Mesothelial cell of epicardium (in vitro differentiated cells): ENCODE results near the gene OBP2A. TPM values are rescaled to one million over a fixed set of nuclear protein-coding genes. Genes with fewer than 3 reads are reported as not detected.
"Not testable (repeated sequence)": the region's sequence is repeated elsewhere in the genome, so short reads cannot be mapped to it uniquely, and the experiment has no call there.

ENCODE experiments used
- DNase-seq, 2 experiments: peaks; one replicate each; pipeline ENCODE4 v3.0.0; 2021; ENCODE audit warnings: low spot score in 2 of 2; ENCODE audit not compliant: unreplicated experiment in 2 of 2
- H3K27ac Mint-ChIP-seq: 2 replicates; pipeline ENCODE4 v1.8.0; 2021; ENCODE audit warnings: mixed read lengths
- H3K27me3 Mint-ChIP-seq: 2 replicates; pipeline ENCODE4 v1.8.0; 2021; ENCODE audit warnings: low read depth, mixed read lengths
- H3K36me3 Mint-ChIP-seq: 2 replicates; pipeline ENCODE4 v1.8.0; 2021; ENCODE audit warnings: mixed read lengths
- H3K4me1 Mint-ChIP-seq: 2 replicates; pipeline ENCODE4 v1.8.0; 2021; ENCODE audit warnings: mixed read lengths
- H3K4me3 Mint-ChIP-seq: 2 replicates; pipeline ENCODE4 v1.8.0; 2021; ENCODE audit warnings: mild to moderate bottlenecking, moderate library complexity, mixed read lengths
- H3K9me3 Mint-ChIP-seq: 2 replicates; pipeline ENCODE4 v1.8.0; 2021; ENCODE audit warnings: mixed read lengths
- total RNA-seq: library from RNA; stranded (reverse); gene quantifications from 3 replicates; pipeline ENCODE4 v1.2.1, GENCODE V29; 2021
- TF ChIP-seq, protein P1 (sequence below): fragments of 200-600 bp; sonication (generic); IDR thresholded peaks from one replicate; pipeline ENCODE4 v1.5.0; 2021; ENCODE audit warnings: antibody characterized with exemption; ENCODE audit not compliant: unreplicated experiment

Gene OBP2A
- total RNA-seq, 1 donor from 2014 or later: not detected

DNA sequence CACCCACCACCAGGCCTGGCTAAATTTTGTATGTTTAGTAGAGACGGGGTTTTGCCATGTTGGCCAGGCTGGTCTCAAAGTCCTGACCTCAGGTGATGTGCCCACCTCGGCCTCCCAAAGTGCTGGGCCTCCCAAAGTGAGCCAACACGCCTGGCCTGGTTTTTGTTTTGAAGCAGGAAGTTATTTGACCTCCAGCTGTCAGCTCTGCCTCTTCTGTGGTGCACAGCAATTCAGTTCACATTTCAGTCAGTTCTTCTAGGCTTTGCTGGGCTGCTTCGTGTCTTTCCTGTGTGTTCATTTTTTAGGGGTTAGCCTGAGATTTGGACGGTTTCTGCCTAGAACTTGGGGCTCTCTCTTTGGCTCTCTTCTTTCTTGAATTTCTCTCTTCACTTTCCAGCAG lies 15.8 kb upstream of the OBP2A start:
- TF ChIP-seq, protein P1, sequence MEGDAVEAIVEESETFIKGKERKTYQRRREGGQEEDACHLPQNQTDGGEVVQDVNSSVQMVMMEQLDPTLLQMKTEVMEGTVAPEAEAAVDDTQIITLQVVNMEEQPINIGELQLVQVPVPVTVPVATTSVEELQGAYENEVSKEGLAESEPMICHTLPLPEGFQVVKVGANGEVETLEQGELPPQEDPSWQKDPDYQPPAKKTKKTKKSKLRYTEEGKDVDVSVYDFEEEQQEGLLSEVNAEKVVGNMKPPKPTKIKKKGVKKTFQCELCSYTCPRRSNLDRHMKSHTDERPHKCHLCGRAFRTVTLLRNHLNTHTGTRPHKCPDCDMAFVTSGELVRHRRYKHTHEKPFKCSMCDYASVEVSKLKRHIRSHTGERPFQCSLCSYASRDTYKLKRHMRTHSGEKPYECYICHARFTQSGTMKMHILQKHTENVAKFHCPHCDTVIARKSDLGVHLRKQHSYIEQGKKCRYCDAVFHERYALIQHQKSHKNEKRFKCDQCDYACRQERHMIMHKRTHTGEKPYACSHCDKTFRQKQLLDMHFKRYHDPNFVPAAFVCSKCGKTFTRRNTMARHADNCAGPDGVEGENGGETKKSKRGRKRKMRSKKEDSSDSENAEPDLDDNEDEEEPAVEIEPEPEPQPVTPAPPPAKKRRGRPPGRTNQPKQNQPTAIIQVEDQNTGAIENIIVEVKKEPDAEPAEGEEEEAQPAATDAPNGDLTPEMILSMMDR: no peak
- H3K27ac Mint-ChIP-seq: no peak overlapping the region
- H3K27me3 Mint-ChIP-seq: no peaks in the 10 kb centered on the region
- DNase-seq: no peak
- H3K4me1 Mint-ChIP-seq: peaks cover 5% of the 10 kb centered on the region
- H3K36me3 Mint-ChIP-seq: no peaks in the 10 kb centered on the region
- H3K9me3 Mint-ChIP-seq: peaks cover 13% of the 10 kb centered on the region
- H3K4me3 Mint-ChIP-seq: no peak overlapping the region

DNA sequence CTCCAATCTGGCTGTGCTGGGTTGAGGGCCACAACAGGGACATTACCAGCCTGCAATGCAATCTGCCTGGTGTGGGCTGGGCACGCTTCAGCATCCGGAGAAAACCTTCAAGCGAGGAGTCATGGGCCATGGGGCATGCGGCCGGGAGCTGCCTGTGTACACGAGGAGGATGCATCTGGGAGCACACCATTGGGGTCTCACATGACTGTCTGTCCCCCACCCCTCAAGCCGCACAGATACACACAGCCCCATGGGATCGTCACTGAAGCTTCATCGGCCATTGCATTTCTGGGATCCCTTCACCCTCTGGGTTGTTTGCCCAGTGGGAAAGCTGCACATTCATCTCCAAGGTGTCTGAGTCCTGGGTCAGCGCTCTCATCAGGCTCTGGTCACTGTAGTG lies 14.8 kb upstream of the OBP2A start:
- Mint-ChIP-seq H3K27me3 (no peaks in the 10 kb centered on the region), H3K4me1 (peaks cover 7% of the 10 kb centered on the region), H3K36me3 (no peaks in the 10 kb centered on the region), H3K9me3 (peaks cover 13% of the 10 kb centered on the region), H3K4me3 (no peak overlapping the region), H3K27ac (no peak overlapping the region)
- no peak for DNase-seq
- TF ChIP-seq, protein P1: no peak

DNA sequence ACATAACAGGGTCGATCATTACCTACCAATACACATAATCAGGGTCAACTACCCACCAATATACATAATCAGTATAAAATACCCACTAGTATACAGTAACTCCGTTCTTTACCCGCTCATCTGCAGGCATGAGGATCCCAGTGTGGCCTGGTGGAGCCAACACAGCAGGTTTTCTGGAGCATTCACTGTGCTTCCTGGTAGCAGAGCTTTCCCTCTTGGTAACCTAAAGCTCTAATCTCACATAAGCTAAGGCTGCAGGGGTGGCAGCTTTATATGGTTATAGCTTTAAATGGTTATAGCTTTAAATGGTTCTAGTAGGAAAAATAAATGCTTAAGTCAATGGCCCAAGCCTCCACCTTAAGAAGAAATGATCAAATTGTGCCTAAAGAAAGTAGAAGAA lies 12.8 kb upstream of the OBP2A start:
- peak in 1 of 2 experiments; percentile 24 for DNase-seq
- TF ChIP-seq, protein P1: no peak
- peaks cover 13% of the 10 kb centered on the region for H3K9me3 Mint-ChIP-seq
- H3K4me3 Mint-ChIP-seq: no peak overlapping the region
- no peaks in the 10 kb centered on the region for H3K27me3 Mint-ChIP-seq
- peaks cover 10% of the 10 kb centered on the region for H3K4me1 Mint-ChIP-seq
- H3K27ac Mint-ChIP-seq: no peak overlapping the region
- H3K36me3 Mint-ChIP-seq: no peaks in the 10 kb centered on the region

DNA sequence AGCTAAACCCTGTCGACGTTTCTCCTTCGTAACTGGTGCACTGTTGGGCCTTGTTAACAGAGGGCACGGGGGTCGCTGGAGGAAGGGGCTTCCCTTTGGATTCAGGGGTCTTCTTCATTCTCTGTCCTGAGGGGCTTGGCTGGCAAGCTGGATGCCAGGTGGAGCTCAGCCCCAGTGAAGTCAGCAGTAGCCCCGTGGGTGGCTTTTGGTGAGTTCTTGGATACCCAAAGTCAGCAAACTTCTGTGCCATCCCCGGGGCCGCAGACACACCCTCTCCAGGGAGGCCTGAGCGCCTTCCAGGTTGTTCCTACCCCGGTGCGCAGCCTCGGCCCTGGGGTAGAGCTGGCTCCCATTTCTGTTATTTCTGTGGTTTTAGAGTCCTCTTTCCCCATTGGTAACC lies 12.3 kb upstream of the OBP2A start:
- Mint-ChIP-seq H3K4me1 (peaks cover 10% of the 10 kb centered on the region), H3K27me3 (no peaks in the 10 kb centered on the region), H3K27ac (no peak overlapping the region), H3K4me3 (no peak overlapping the region), H3K36me3 (no peaks in the 10 kb centered on the region), H3K9me3 (peaks cover 13% of the 10 kb centered on the region)
- DNase-seq: peak in 1 of 2 experiments; percentile 32
- TF ChIP-seq, protein P1: no peak

DNA sequence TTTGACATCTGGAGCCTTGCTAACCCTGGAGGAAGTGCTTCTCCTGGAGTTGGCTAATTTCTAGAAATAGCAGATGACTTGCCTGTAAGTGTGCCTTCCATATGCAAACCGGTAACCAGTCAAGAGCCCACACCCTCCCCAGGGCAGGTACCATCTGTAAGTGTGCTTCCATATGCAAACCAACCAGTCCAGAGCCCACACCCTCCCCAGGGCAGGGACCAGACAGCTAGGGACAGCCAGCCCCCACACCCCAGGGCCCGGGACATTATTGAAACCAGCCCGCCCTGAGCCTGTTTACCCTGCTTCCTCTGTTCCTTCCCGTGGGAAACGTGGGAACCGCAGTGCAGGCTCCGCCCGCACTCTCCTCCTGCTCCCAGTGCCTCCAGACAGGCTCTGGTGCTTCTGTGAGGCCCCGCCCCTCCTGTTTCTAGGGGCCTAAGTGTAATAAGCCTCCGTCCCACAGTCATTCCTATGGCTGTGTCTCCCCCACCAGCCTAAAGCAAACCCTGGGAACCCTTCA lies 11.7 kb upstream of the OBP2A start:
- H3K36me3 Mint-ChIP-seq, H3K27me3 Mint-ChIP-seq, H3K4me3 Mint-ChIP-seq, H3K27ac Mint-ChIP-seq: not testable (repeated sequence)
- H3K9me3 Mint-ChIP-seq: peaks cover 11% of the 10 kb centered on the region
- DNase-seq: peak in 1 of 2 experiments; percentile 34
- peaks cover 10% of the 10 kb centered on the region for H3K4me1 Mint-ChIP-seq

DNA sequence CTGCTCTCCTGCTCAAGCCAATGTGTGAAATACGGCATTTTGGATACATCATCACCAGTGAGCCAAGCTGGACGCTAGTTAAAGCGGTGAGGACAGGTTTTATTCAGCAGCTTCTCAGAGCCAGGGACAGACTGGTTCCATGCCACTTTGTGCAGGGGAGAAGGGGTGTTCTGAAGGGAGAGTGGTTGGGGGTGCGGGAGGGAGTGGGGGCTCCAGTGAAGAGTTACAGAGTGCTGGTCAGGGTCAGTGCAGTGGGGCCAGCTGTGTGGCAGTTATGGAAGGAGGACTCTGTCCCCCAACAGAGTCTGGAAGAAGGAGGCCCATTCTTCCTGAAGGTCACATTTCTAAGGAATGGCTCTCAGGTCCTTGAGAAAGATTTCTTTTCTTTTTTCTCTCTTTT lies 11.1 kb upstream of the OBP2A start:
- not testable (repeated sequence) for H3K4me3 Mint-ChIP-seq, DNase-seq, H3K36me3 Mint-ChIP-seq, H3K9me3 Mint-ChIP-seq, H3K27me3 Mint-ChIP-seq, H3K27ac Mint-ChIP-seq
- peaks cover 10% of the 10 kb centered on the region for H3K4me1 Mint-ChIP-seq

DNA sequence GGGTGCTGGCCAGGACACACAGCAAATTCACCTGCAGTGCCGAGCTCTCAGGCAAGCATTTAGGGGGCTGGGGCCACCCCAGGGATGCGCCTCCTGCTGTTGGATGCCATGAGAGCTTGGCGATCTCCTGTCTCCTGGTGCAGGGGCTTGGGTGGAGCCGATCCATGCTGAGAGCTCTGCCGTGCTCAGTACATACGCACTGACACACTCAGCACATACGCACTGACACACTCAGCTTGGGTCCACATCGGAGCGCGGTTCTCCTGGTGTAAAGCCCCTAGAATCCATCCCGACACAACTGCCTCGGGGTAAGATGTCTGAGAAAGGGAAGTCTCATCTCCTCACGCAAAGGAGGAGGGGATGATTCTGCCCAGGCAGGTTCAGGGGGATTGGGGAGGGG lies 10.3 kb upstream of the OBP2A start:
- H3K4me3 Mint-ChIP-seq, DNase-seq, H3K9me3 Mint-ChIP-seq, H3K27ac Mint-ChIP-seq, H3K27me3 Mint-ChIP-seq, H3K36me3 Mint-ChIP-seq: not testable (repeated sequence)
- peaks cover 10% of the 10 kb centered on the region for H3K4me1 Mint-ChIP-seq
